ENCODE data around the gene GABRA4. TPM values are rescaled to one million over a fixed set of nuclear protein-coding genes. Genes with fewer than 3 reads are reported as not detected.

GABRA4 gene
- total RNA-seq, 2 experiments from 2014 or later, result not detected

DNA sequence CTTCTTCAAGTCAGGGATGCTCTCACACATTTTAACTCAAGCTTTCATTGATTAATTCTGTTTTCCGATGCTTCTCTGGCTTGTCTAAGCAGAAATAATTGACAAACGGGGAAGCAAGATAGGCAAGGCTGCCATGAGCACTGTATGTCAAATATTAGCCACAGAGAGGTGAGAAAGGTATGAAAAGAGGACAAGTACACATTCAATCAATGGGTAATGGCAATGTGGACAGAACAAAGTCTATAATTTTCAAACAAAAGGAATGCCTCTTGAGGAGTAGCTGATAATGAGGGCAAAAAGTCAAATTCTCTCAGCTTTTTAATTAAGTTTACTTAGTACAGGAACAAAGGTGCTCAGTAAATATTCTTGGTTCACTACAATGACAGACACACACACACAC, 104.0 kb downstream of the GABRA4 start:
- POLR2A ChIA-PET, result no interaction called here
- H3K9me2 ChIP-seq (ENCODE audit: insufficient read depth, low read length), result no peaks in the 10 kb centered on the region

DNA sequence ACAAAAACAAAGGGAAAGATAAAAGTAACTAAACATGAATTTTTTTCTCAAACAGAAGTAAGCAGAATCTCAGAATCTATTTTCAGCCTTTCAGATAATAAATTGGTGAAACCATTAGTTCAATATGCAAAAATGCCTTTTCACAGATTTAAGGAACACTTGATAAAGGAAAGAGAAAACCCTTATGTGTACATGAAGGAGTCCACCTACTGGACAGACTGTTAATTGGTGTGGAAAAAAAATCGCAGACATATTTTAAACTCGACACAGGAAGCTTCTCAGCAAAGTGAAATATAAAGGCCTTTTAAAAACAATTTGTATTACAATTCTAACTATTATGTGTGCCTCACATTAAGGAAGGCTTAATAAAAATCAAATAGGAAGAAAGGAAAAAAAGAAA, 106.7 kb downstream of the GABRA4 start:
- peak; percentile 58 for TF ChIP-seq CTCF (conservative IDR thresholded peaks at IDR 0.05; ENCODE audit: low read length)
- TF ChIP-seq EZH2phosphoT487 (IDR thresholded peaks at IDR 0.05; ENCODE audit: borderline replicate concordance, low read depth, low read length), result no peak
- no peak overlapping the region for H3K4me3 ChIP-seq (ENCODE audit: low read depth, low read length, poor library complexity, severe bottlenecking)
- H4K20me1 ChIP-seq (ENCODE audit: insufficient read depth, low read length), result no peaks in the 10 kb centered on the region
- H3K9me2 ChIP-seq (ENCODE audit: insufficient read depth, low read length), result no peaks in the 10 kb centered on the region
- CTCF ChIA-PET (ENCODE audit: unreplicated experiment), result no interaction called here
- H3K79me2 ChIP-seq (ENCODE audit: insufficient read depth, low read depth, low read length), result no peaks in the 10 kb centered on the region; the same call in 1 of the 2 replicates
- no peak overlapping the region for H3K4me2 ChIP-seq (ENCODE audit: low read length)
- no TSS peak for BruUV-seq (replicated peaks)
- H3K9me3 ChIP-seq (ENCODE audit: low read length), result no peaks in the 10 kb centered on the region
- POLR2A ChIA-PET, result no interaction called here
- no peaks in the 10 kb centered on the region for H3K36me3 ChIP-seq (ENCODE audit: insufficient read depth, low read length)
- H3K27ac ChIP-seq (ENCODE audit: low read depth, low read length, poor library complexity, severe bottlenecking), result no peak overlapping the region
- no peaks in the 10 kb centered on the region for H3K4me1 ChIP-seq (ENCODE audit: insufficient read depth, low read length, poor library complexity, severe bottlenecking)
- DNase-seq (ENCODE audit: low spot score), result no peak
- no peak overlapping the region for H2AFZ ChIP-seq (ENCODE audit: low read length)
- intact Hi-C loops (cut with micrococcal nuclease; ENCODE audit: unreplicated experiment), result no loop called here

More for the DNA sequence above, 104.0 kb downstream of the GABRA4 start:
- CTCF ChIA-PET (ENCODE audit: unreplicated experiment), result no interaction called here
- no TSS peak for BruUV-seq (replicated peaks)
- no peak overlapping the region for H2AFZ ChIP-seq (ENCODE audit: low read length)
- no peak overlapping the region for H3K4me3 ChIP-seq (ENCODE audit: low read depth, low read length, poor library complexity, severe bottlenecking)
- H3K9me3 ChIP-seq (ENCODE audit: low read length), result no peaks in the 10 kb centered on the region
- H3K4me2 ChIP-seq (ENCODE audit: low read length), result no peak overlapping the region
- no peaks in the 10 kb centered on the region for H3K36me3 ChIP-seq (ENCODE audit: insufficient read depth, low read length)
- TF ChIP-seq EZH2phosphoT487 (IDR thresholded peaks at IDR 0.05; ENCODE audit: borderline replicate concordance, low read depth, low read length) (no peak), CTCF (conservative IDR thresholded peaks at IDR 0.05; ENCODE audit: low read length) (no peak)
- no peaks in the 10 kb centered on the region for H3K4me1 ChIP-seq (ENCODE audit: insufficient read depth, low read length, poor library complexity, severe bottlenecking)
- H3K27ac ChIP-seq (ENCODE audit: low read depth, low read length, poor library complexity, severe bottlenecking), result no peak overlapping the region
- intact Hi-C loops (cut with micrococcal nuclease; ENCODE audit: unreplicated experiment), result no loop called here
- no peak for DNase-seq (ENCODE audit: low spot score)
- no peaks in the 10 kb centered on the region for H4K20me1 ChIP-seq (ENCODE audit: insufficient read depth, low read length)
- no peaks in the 10 kb centered on the region; the same call in 1 of the 2 replicates for H3K79me2 ChIP-seq (ENCODE audit: insufficient read depth, low read depth, low read length)

DNA sequence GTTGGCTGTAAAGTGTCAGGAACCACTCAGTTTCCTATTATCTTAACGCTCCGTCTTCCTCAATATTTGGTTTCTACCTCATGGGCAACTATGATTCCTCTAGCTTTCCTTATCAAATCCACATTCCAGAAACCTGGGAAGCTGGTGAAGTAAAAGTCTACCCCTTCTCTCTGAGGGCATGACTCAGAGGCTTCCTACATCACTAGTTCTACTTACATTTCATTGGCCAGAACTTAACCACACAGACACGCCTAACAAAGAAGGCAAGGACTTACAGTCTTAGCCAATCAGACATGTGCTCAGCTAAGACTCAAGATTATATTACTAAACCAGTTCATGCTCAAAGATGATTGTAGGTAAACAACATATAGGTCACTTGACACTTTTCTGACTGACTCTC, 114.7 kb downstream of the GABRA4 start:
- TF ChIP-seq CTCF (conservative IDR thresholded peaks at IDR 0.05; ENCODE audit: low read length) (no peak), EZH2phosphoT487 (IDR thresholded peaks at IDR 0.05; ENCODE audit: borderline replicate concordance, low read depth, low read length) (no peak)
- Histone ChIP-seq H3K4me3 (ENCODE audit: low read depth, low read length, poor library complexity, severe bottlenecking) (no peak overlapping the region), H3K4me1 (ENCODE audit: insufficient read depth, low read length, poor library complexity, severe bottlenecking) (no peaks in the 10 kb centered on the region), H3K9me3 (ENCODE audit: low read length) (no peaks in the 10 kb centered on the region), H3K9me2 (ENCODE audit: insufficient read depth, low read length) (no peaks in the 10 kb centered on the region), H2AFZ (ENCODE audit: low read length) (no peak overlapping the region), H3K79me2 (ENCODE audit: insufficient read depth, low read depth, low read length) (no peaks in the 10 kb centered on the region), H3K4me2 (ENCODE audit: low read length) (no peak overlapping the region), H3K27ac (ENCODE audit: low read depth, low read length, poor library complexity, severe bottlenecking) (no peak overlapping the region), H4K20me1 (ENCODE audit: insufficient read depth, low read length) (no peaks in the 10 kb centered on the region), H3K36me3 (ENCODE audit: insufficient read depth, low read length) (no peaks in the 10 kb centered on the region)
- BruUV-seq (replicated peaks), result no TSS peak
- intact Hi-C loops (cut with micrococcal nuclease; ENCODE audit: unreplicated experiment), result no loop called here
- DNase-seq (ENCODE audit: low spot score), result no peak
- ChIA-PET POLR2A (no interaction called here), CTCF (ENCODE audit: unreplicated experiment) (no interaction called here)

Data from OCI-LY7 (cell line).